HG03442 (cell line): ENCODE measurements around the gene OSBPL7.

Experiments used
- ATAC-seq: cut with Tn5 transposase; IDR thresholded peaks from one replicate; pipeline ENCODE4 v1.9.1; 2021; ENCODE audit warnings: mild to moderate bottlenecking, moderate library complexity; ENCODE audit not compliant: unreplicated experiment

OSBPL7 gene

DNA sequence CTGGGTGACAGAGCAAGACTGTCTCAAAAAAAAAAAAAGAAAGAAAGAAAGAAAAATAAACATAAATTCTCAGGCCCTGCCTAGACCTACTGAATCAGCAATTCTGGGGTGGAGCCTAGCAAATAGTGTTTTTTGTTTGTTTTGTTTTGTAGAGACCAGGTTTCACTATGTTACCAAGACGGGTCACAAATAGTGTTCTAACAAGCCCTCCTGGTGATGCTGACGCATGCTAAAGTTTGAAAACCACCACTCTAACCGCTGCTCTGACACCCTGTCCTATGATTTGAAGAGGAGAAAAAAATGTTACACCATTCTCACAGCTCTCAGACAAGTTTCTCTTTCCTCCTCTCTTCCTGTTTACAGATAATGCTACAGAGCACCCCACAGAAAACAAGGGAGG lies 8.3 kb upstream of the OSBPL7 start:
- ATAC-seq: no peak

- no peak for ATAC-seq
Observed at GRCh38 chr17:47823519-47823918, 1.9 kb upstream of the OSBPL7 start.

GRCh38 chr17:47822785-47823184 lies 1.2 kb upstream of the OSBPL7 start:
- ATAC-seq: no peak

- ATAC-seq: no peak
Observed at GRCh38 chr17:47821031-47821423, 567 bp downstream of the OSBPL7 start.

DNA sequence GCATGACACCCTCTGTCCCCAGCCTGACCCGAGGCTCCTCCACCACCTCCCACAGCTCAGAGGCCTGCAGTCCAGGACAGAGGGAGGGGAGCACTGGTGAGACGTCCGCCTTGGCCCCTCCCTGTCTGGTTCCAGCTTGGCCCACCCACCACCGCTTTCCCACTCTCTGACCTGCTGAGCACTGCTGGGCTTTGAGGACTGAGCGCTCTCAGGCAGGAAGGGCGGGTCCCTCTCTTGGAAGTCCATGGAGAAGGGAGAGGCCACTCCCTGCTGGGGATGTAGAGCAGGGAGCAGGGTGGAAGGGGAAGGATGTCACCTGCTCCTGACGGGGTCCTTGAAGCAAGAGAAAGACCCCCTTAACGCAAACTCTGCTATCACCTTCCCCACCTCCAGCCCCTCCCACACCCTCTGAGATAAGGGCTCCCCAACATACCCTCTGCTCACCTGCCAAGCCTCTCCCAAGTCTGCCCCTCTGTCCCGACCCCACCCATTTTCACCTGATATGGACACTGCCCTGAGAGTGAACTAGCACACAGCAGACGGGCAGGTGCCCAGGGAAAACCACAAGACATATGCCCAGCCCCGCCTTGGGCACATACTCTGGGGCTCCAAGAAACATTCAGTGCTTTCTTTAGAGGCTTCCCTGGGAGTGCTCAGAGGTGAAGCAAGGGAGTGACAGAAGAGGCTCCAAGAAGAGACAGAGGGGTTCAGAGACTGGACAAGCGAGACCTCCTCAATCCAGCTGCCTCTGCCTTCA lies 1.4 kb downstream of the OSBPL7 start:
- ATAC-seq: no peak

- no peak for ATAC-seq
Observed at GRCh38 chr17:47819475-47819874, 2.1 kb downstream of the OSBPL7 start.

GRCh38 chr17:47818002-47818695 lies 3.4 kb downstream of the OSBPL7 start:
- ATAC-seq: no peak

- ATAC-seq: no peak
Observed at GRCh38 chr17:47816947-47817346, 4.6 kb downstream of the OSBPL7 start.

DNA sequence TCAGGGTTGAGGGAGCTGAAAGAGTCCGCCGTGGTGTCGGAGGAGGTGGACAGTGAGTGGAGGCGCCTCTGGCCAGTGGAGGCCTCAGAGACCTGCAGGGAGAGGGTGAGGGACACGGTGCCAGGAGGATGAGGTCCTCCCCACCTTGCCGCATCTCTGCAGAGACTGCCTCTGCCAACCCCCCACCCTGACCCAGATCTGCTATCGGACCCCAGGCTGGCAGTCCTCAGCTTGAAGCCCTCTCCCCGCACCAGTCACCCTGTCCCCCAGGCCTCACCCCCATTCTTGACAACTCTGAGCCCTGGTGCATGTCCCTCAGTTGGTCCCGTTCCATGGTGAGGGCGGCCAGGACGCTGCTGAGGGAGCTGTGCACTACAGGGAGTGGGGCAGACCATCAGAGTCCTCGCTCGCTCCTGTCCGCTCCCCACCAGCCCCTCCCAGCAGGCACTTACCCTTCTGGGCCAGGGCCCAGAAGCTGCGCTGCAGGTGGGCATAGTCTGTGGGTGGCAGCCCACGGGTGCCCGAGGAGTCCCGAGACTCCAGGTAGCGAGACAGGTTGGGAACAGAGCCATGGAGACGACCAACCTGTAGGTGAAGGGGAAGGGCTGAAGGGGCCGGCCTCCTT lies 5.4 kb downstream of the OSBPL7 start:
- no peak for ATAC-seq

GRCh38 chr17:47815106-47815918 lies 6.3 kb downstream of the OSBPL7 start:
- ATAC-seq: no peak

DNA sequence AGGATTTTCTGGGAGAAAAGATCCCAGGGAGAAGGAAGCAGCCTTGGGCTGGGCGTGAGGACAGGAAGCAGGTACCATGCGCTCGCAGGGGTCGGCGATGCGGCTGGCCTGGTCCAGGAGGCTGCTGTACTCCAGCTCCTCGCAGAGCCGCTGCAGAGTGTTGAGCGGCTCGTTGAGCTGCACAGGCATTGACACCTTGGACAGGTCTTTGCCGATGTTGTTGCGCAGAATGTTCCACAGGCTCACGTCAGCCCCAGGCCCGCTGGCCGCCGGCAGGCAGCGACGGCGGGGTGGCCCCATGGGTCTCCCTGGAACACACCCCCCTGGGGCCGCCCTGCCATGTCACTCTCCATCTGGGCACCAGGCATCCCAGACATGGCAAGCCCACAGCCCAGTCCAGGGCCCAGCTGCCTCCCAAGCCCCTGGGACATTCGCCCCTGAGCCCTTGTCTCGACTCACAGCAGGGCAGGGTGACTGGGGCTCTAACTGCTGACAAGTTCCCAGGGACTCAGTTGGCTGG lies 8.0 kb downstream of the OSBPL7 start:
- no peak for ATAC-seq

GRCh38 chr17:47813077-47813476 lies 8.5 kb downstream of the OSBPL7 start:
- ATAC-seq: no peak

GRCh38 chr17:47812146-47812920 lies 9.3 kb downstream of the OSBPL7 start:
- no peak for ATAC-seq

DNA sequence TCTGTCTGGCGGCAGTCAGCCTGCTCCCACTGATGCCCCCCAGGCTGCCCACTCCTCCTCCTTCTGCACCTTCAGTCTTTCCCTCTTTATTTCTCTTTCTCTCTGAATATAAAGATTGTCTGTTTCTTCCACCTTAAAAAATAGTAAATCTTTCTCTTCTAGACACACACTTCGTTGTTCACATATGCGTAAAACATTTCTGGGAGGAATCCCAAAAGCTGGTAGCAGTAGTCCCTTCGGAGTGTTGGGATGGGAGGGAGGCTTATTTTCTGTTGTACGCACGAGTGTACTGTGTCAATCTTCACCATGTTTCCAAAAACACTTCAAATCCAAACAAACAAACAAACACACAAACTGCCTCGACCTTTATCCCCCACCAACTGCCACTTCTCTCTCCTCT lies 9.9 kb downstream of the OSBPL7 start:
- no peak for ATAC-seq

GRCh38 chr17:47810901-47811635 lies 10.5 kb downstream of the OSBPL7 start:
- no peak for ATAC-seq

- no peak for ATAC-seq
Observed at GRCh38 chr17:47810200-47810821, 11.3 kb downstream of the OSBPL7 start.

DNA sequence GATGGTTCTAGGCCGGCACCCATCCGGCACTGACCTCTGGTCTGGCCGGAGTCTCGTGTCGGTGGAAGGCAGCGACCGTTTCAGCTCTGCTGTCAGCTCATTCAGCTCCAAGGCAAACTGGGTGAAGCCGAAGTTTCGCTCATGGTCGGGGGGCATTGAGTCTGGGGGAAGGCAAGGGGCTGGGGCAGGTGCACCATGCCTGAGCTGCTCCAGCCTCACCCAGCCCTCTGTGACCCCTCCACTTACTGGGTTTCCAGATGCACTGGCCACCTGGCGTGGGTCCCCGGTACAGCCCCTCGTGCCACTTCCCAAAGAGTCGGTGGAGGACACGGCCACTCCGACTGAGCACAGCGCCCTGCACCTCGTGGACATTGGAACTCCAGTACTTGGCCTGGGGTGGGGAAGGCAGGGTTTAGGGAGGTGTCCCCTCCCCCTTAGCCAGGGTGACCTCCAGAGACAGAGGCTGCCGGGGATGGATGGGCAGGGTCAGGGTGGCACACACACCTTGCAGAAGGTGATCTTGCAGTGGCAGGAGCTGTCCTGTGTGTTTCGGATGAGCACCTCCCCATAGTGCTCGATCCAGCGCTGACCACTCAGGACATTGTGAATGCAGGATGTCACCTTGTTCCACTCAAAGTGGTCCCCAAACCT lies 12.6 kb downstream of the OSBPL7 start:
- ATAC-seq: no peak

- no peak for ATAC-seq
Observed at GRCh38 chr17:47808036-47808829, 13.4 kb downstream of the OSBPL7 start.
